ENCODE results near the gene MAP2.
"Not testable (repeated sequence)": the region's sequence is repeated elsewhere in the genome, so short reads cannot be mapped to it uniquely, and the experiment has no call there.

- TF ChIP-seq, protein P1, sequence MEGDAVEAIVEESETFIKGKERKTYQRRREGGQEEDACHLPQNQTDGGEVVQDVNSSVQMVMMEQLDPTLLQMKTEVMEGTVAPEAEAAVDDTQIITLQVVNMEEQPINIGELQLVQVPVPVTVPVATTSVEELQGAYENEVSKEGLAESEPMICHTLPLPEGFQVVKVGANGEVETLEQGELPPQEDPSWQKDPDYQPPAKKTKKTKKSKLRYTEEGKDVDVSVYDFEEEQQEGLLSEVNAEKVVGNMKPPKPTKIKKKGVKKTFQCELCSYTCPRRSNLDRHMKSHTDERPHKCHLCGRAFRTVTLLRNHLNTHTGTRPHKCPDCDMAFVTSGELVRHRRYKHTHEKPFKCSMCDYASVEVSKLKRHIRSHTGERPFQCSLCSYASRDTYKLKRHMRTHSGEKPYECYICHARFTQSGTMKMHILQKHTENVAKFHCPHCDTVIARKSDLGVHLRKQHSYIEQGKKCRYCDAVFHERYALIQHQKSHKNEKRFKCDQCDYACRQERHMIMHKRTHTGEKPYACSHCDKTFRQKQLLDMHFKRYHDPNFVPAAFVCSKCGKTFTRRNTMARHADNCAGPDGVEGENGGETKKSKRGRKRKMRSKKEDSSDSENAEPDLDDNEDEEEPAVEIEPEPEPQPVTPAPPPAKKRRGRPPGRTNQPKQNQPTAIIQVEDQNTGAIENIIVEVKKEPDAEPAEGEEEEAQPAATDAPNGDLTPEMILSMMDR (conservative IDR thresholded peaks at IDR 0.05) = not testable (repeated sequence)
- not testable (repeated sequence) for TF ChIP-seq EZH2 (IDR thresholded peaks at IDR 0.05; ENCODE audit: low read depth)
Observed at GRCh38 chr2:209492296-209492695, 68.4 kb downstream of the MAP2 start.

All from PC-9 (cell line).